Hepatocyte (in vitro differentiated cells): Measurements from ENCODE around the gene PURA.

Experiments used
- CTCF ChIP-seq: fragments of 200-600 bp; sonication (generic); IDR thresholded peaks from 2 replicates; pipeline ENCODE4 v1.5.1; 2016; ENCODE audit warnings: antibody characterized with exemption, mild to moderate bottlenecking; ENCODE audit not compliant: poor library complexity
- EZH2 ChIP-seq: fragments of 200-600 bp; sonication (generic); IDR thresholded peaks from 2 replicates; pipeline ENCODE4 v1.6.1; 2016; ENCODE audit warnings: antibody characterized with exemption, mild to moderate bottlenecking, borderline replicate concordance

DNA sequence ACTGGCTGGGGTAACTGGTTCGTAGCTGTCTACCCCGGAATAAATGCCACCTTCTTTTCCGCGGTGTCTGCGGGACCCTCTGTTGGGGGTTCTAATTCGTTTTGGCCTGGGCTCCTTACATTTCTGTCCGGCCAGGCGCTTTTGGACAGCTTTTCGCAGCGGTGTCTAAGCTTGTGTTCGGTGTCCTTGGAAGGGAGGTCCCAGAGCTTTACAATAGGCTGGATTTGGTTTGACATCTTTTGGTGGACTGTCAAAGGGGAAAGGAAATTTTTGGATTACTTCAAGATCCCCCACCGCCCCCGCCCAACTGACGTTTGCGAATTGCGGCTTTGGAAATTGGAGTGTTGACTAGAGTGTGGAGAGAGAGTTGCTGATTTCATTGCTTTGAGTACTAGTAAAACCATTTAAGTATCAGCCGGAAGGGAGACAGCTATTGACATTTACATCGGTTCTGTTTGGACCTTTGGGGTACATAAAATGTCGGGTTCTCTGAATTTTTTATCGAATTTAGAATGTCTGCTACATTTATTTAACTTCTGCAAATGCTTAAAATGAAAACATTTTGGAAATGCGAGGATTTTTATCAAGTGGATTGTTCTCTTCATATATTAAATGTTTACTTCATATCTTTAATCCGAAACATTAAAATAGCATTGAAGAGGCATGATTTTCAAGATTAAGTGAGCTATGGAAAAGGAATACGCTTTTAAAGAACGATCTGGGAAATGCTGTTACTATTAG is 4.7 kb upstream of the PURA start:
- TF ChIP-seq CTCF = no peak
- peak; percentile 31 for TF ChIP-seq EZH2
